Gastroesophageal sphincter (tissue), 4 donors: Measurements from ENCODE around the gene FAM114A2. TPM values are rescaled to one million over a fixed set of nuclear protein-coding genes. Genes with fewer than 3 reads are reported as not detected.

Source experiments
- ATAC-seq: fragments of 150-250 bp; one replicate; pipeline ENCODE4 v1.9.1; 2016; ENCODE audit warnings: mild to moderate bottlenecking, moderate library complexity
- H3K27ac ChIP-seq, 4 donors: fragments of 200-600 bp; sonication (generic) in 3 of 4; 1 replicate in 3 of 4; 2 replicates in 1 of 4; pipeline ENCODE4 v1.5.1; 2016 to 2019
- H3K27me3 ChIP-seq: fragments of 200-600 bp; sonication (generic); one replicate; pipeline ENCODE4 v1.5.1; 2019
- H3K36me3 ChIP-seq, 2 donors: fragments of 200-600 bp; sonication (generic); one replicate each; pipeline ENCODE4 v1.5.1; 2019; ENCODE audit warnings: control low read depth in 1 of 2
- H3K4me1 ChIP-seq, 3 donors: fragments of 200-600 bp; sonication (generic); 1 replicate in 2 of 3; 2 replicates in 1 of 3; pipeline ENCODE4 v1.5.1; 2016 to 2019; ENCODE audit warnings: control low read depth in 2 of 3
- H3K4me3 ChIP-seq, 2 donors: fragments of 200-600 bp; sonication (generic); one replicate each; pipeline ENCODE4 v1.5.1; 2019; ENCODE audit warnings: mild to moderate bottlenecking in 1 of 2, moderate library complexity in 1 of 2
- H3K9me3 ChIP-seq, 3 donors: fragments of 200-600 bp; sonication (generic); one replicate each; pipeline ENCODE4 v1.5.1; 2017 to 2019; ENCODE audit warnings: control low read depth in 2 of 3
- EP300 ChIP-seq: sonication (generic); formaldehyde crosslinking; IDR thresholded peaks from one replicate; pipeline ENCODE4 v1.6.1; 2017; ENCODE audit warnings: antibody characterized with exemption, mild to moderate bottlenecking
- POLR2A ChIP-seq, 2 donors: fragments of 450-650 bp; IDR thresholded peaks; one replicate each; pipeline ENCODE4 v1.6.1; 2017; ENCODE audit warnings: antibody characterized with exemption in 2 of 2, mild to moderate bottlenecking in 2 of 2, moderate library complexity in 1 of 2
- POLR2AphosphoS5 ChIP-seq: sonication (generic); formaldehyde crosslinking; IDR thresholded peaks from one replicate; pipeline ENCODE4 v1.6.1; 2017; ENCODE audit warnings: antibody characterized with exemption
- WGBS, 2 donors: methylation state at CpG; one replicate each; pipeline ENCODE4 v1.1.5; 2018; ENCODE audit warnings: low coverage in 1 of 2; 5-methylcytosine and 5-hydroxymethylcytosine counted together
- total RNA-seq, 4 donors: library from RNA; depleted of rRNA; stranded (reverse); fragments of >200 nt; gene quantifications; one replicate each; pipeline ENCODE4 v1.1.0, GENCODE V29; 2016
- TF ChIP-seq, protein P1 (sequence below), 4 experiments: fragments of 200-600 bp in 2 of 4; fragments of 450-650 bp in 2 of 4; sonication (generic) in 1 of 4; IDR thresholded peaks; one replicate each; pipeline ENCODE4 v1.5.1; 2017 to 2019; ENCODE audit warnings: antibody characterized with exemption in 4 of 4, mild to moderate bottlenecking in 2 of 4, moderate library complexity in 2 of 4

Gene FAM114A2
- total RNA-seq, 4 donors from 2014 or later = 16.2 to 17.9 (median 17.6) TPM

GRCh38 chr5:153959134-153959957 is 79.4 kb downstream of the FAM114A2 start:
- 80% methylated on average over 1 of the region's 5 CpGs; no CpG with 5 or more reads in 1 of the 2 donors for WGBS, 2 donors
- Histone ChIP-seq H3K4me1 (peaks cover 0 to 7% (median 0%) of the 10 kb centered on the region in 3 donors), H3K36me3 (no peaks in the 10 kb centered on the region), H3K27ac (peak overlapping the region in 1 of 4 donors; percentile 10), H3K9me3 (no peaks in the 10 kb centered on the region), H3K27me3 (no peaks in the 10 kb centered on the region), H3K4me3 (no peak overlapping the region)
- peak; percentile 59 for ATAC-seq
- TF ChIP-seq POLR2A (IDR thresholded peaks at IDR 0.05) = no peak
- TF ChIP-seq POLR2AphosphoS5 = no peak
- TF ChIP-seq EP300 = no peak
- TF ChIP-seq, protein P1, sequence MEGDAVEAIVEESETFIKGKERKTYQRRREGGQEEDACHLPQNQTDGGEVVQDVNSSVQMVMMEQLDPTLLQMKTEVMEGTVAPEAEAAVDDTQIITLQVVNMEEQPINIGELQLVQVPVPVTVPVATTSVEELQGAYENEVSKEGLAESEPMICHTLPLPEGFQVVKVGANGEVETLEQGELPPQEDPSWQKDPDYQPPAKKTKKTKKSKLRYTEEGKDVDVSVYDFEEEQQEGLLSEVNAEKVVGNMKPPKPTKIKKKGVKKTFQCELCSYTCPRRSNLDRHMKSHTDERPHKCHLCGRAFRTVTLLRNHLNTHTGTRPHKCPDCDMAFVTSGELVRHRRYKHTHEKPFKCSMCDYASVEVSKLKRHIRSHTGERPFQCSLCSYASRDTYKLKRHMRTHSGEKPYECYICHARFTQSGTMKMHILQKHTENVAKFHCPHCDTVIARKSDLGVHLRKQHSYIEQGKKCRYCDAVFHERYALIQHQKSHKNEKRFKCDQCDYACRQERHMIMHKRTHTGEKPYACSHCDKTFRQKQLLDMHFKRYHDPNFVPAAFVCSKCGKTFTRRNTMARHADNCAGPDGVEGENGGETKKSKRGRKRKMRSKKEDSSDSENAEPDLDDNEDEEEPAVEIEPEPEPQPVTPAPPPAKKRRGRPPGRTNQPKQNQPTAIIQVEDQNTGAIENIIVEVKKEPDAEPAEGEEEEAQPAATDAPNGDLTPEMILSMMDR (IDR thresholded peaks at IDR 0.05) = no peak

DNA sequence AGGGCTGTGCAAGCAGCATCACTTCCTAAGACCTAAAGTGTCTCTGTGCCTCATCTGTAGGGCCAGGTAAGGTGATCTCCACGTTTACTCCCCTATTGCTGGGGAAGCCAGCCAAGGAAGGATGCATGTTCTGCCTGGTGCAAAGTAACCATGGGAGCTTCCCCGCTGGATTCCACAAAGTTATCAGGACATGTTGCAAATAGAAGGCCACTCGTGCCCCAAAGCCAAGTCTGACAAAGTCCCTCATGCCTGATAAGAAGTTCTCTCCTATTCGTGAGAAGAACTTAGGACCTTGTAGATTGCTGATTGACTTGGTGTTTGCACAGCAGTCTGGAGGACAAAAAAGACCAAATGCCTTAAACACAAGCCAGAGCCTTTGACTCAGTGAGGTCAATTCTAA is 81.5 kb downstream of the FAM114A2 start:
- WGBS, 2 donors = 65 to 82% methylated on average over 3 to 4 of the region's 4 CpGs
- Histone ChIP-seq H3K27me3 (no peaks in the 10 kb centered on the region), H3K36me3 (no peaks in the 10 kb centered on the region), H3K9me3 (no peaks in the 10 kb centered on the region), H3K4me3 (no peak overlapping the region), H3K4me1 (peaks cover 0 to 7% (median 0%) of the 10 kb centered on the region in 3 donors), H3K27ac (no peak overlapping the region)
- TF ChIP-seq EP300 = no peak
- no peak for ATAC-seq

DNA sequence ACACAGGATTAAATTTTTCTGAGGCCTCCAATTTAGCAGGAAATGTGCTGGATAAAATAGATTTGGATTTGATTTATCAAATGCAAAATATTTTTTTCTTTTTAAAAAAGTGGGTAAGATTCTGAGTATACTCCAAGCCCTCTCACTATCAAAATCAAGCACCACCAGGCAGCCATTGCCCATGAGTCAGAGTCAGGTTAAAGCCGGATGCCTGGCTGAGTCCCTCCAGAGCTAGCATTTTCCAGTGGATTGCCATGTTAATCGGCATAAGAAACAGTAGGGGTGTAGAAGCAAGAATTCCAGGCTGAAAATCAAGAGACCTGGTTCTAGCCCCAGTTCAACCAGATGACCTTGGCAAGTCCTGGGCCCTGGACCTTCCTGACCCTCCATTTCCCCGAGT is 85.3 kb downstream of the FAM114A2 start:
- WGBS, 2 donors = 55 to 70% methylated on average over 3 of the region's 3 CpGs
- H3K4me1 ChIP-seq = no peaks in the 10 kb centered on the region
- no peaks in the 10 kb centered on the region for H3K9me3 ChIP-seq
- H3K36me3 ChIP-seq = no peaks in the 10 kb centered on the region
- peak overlapping the region in 2 of 4 donors; percentile 50 to 55 for H3K27ac ChIP-seq
- ATAC-seq = no peak
- no peak overlapping the region for H3K4me3 ChIP-seq
- TF ChIP-seq POLR2AphosphoS5 = no peak
- no peaks in the 10 kb centered on the region for H3K27me3 ChIP-seq

GRCh38 chr5:153952893-153953292 is 85.8 kb downstream of the FAM114A2 start:
- Histone ChIP-seq H3K9me3 (no peaks in the 10 kb centered on the region), H3K27ac (peak overlapping the region in 2 of 4 donors; percentile 26 to 55), H3K4me1 (no peaks in the 10 kb centered on the region), H3K27me3 (no peaks in the 10 kb centered on the region), H3K36me3 (no peaks in the 10 kb centered on the region), H3K4me3 (no peak overlapping the region)
- 23 to 63% methylated on average over 2 of the region's 2 CpGs for WGBS, 2 donors
- ATAC-seq = peak; percentile 75
- no peak for TF ChIP-seq EP300
- no peak for TF ChIP-seq POLR2A (IDR thresholded peaks at IDR 0.05)
- peak; percentile 31 for TF ChIP-seq POLR2AphosphoS5
- TF ChIP-seq, protein P1 (IDR thresholded peaks at IDR 0.05) = no peak

DNA sequence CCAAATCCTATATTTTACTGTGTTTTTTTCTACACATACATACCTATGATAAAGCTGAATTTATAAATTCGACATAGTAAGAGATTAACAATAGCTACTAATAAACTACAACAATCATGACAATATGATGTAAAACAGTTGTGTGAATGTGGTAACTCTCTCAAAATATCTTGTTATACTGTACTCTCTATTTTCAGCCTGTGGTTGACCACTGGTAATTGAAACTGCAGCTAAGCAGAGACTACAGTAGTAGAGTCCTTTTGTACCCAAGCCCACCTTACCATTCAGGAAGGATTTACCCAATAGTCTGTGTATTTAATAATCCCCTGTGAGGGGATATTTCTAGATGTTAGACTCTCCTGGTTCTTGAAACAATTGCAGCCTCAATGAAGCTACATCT is 86.7 kb downstream of the FAM114A2 start:
- Histone ChIP-seq H3K9me3 (no peaks in the 10 kb centered on the region), H3K4me1 (no peaks in the 10 kb centered on the region), H3K27ac (no peak overlapping the region), H3K36me3 (no peaks in the 10 kb centered on the region), H3K27me3 (no peaks in the 10 kb centered on the region), H3K4me3 (no peak overlapping the region)
- ATAC-seq = no peak
- 88 to 92% methylated on average over 1 of the region's 1 CpG for WGBS, 2 donors
- TF ChIP-seq, protein P1 (IDR thresholded peaks at IDR 0.05) = no peak
- no peak for TF ChIP-seq EP300
- TF ChIP-seq POLR2A (IDR thresholded peaks at IDR 0.05) = no peak

DNA sequence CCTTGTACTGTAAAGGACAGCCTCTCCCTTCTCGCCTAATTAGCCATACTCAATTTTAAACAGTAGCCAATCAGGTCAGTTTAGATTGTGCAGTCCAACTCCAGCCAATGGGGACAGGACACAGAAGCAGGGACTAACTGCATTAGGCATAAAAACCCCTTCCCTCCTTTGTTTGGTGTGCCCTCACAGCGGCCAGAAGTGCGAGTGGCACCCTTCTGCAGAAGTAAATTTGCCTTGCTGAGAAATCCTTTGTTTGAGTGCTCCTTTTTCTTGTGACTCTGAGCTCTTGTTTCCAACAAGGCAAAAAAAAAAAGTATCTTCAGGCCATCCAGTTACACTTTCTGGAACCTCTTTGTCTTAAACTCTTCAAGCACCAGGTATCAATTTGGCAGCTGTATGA is 97.4 kb downstream of the FAM114A2 start:
- Histone ChIP-seq H3K36me3 (no peaks in the 10 kb centered on the region), H3K27me3 (no peaks in the 10 kb centered on the region), H3K4me3 (no peak overlapping the region), H3K9me3 (peaks cover 0 to 62% (median 0%) of the 10 kb centered on the region in 3 donors), H3K27ac (no peak overlapping the region), H3K4me1 (no peaks in the 10 kb centered on the region)
- TF ChIP-seq EP300 (no peak), POLR2AphosphoS5 (no peak), POLR2A (IDR thresholded peaks at IDR 0.05) (no peak)
- TF ChIP-seq, protein P1 (IDR thresholded peaks at IDR 0.05) = no peak
- ATAC-seq = no peak
- 100% methylated on average over 1 to 3 of the region's 3 CpGs for WGBS, 2 donors
